ENCODE data around the gene RECQL5.

DNA sequence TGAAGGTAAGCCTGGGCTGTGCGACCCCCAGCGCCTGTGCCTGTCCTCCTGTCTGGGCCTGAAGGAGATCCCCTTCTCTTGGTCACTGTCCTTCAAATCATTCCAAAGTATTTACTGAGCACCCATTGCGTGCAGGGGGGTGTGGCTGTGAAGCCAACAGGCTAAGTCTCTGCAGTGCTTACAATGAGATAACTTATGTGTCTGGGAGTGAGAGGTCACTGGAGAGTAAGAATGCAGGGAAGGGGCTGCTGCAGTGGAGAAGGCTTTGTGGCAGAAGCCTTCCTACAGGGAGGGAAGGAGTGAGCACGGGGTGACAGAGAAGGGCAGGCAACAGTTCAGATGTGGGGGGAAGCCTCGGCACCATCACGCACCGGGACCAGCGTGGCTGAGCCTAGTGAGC lies 44.9 kb downstream of the RECQL5 start:
- TF ChIP-seq GATA2 (IDR thresholded peaks at IDR 0.05; ENCODE audit: low read depth, low read length): no peak
- TF ChIP-seq GATA3 (IDR thresholded peaks at IDR 0.05; ENCODE audit: low read depth, low read length): no peak
